Activated CD4-positive, CD25-positive, alpha-beta regulatory T cell treated with anti-CD3 and anti-CD28 coated beads, Interleukin-2, amount 50 U/mL, for 16 hours (primary cell): ENCODE results near the gene PLRG1.
"Not testable (repeated sequence)": the region's sequence is repeated elsewhere in the genome, so short reads cannot be mapped to it uniquely, and the experiment has no call there.

Source experiments
- DNase-seq: peaks from one replicate; pipeline ENCODE4 v3.0.0-alpha.2; 2020; ENCODE audit warnings: low read depth, low spot score

Gene PLRG1

DNA sequence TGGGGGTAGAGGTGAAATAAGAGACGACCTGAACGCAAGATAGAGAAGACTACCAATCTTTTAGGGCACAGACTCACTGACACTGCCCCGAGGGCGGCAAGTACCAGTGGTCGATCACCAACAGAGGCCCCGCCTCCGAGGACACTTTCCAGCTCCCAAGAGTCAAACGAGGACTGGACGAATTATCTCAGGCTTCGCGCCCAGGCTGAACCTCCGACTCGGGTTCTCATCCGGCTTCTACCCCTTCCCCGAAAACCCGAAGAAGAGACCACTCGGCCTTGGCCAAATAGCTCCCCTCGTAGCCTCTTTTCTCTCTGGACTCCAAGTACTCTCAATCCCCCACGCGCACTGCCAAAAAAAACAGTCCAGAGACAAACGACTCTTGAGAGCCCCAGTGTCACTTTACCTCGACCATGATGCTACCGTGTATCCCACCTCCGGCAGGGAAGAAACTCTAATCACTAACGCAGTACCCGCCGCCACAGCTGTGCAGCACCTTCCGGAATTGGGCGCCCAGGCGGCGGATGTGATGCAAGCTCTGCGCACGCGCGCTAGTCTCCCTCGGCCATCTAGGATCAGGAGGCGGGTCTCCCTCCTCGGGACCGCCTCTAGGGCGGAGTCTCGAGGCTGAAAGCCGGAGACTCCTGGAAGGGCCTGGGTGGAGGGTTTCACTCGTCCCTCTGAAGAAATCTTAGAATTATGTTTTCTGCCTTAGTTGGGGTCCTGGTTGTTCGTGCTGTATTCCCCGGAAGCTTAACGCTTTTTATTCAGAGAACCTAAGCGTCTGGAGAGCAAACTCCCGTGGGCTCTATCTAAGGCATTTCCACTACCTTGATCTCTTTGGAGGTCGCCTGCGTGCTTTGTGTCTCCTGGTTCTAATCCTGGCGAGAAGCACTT is at the start of gene PLRG1:
Gene PLRG1, minus strand, starts transcription at position 507 of the 897 bp plus-strand sequence. Its CDS starts 92 bp downstream, at position 415.
- peak; percentile 91 for DNase-seq

DNA sequence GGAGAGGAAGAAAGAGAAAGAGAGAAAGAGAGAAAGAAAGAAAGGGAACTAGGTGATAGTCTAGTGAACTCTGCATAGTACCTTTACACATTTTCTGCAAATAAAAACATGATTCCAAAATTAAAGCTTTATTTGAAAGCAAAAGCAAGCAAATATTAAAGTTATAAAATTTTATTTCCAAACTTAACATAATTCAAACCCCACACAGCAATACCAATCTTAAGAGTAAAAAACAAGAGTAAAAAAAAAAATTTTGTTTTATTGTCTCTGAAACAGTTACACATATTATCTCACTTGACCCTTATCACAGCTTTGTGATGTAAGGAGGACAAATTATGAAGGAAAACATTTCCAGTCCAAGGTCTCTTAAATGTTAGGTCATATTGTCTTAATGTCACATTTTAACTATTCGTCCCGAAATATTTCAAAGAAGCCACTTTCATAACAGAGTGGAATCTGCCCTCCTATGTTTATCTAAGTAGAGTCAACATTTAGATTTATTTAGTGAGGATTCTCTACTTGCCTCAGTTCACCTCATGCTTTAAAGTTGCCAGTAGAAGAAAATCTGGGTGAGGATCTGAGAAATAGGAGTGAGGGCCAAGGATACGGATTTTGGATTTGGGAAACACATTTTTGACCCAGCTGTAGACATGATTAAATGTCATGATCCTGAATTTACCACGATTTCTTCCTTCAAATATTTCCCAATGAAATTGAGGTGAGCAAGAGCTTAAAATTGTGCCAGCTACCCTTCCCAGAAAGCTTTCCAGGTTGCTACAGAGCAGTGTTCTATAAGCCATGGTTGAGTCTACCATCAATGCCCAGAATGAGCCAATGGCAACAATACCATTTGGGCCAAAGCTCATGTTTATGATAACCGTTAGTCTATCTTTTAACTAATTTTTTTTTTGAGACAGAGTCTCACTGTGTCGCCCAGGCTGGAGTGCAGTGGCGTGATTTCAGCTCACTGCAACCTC is 47.9 kb upstream of the PLRG1 start:
- no peak for DNase-seq

GRCh38 chr4:154597281-154597680 is 47.1 kb upstream of the PLRG1 start:
- not testable (repeated sequence) for DNase-seq

- DNase-seq, result no peak
Observed at GRCh38 chr4:154595807-154596206, 45.6 kb upstream of the PLRG1 start.

GRCh38 chr4:154594343-154594742 is 44.1 kb upstream of the PLRG1 start:
- not testable (repeated sequence) for DNase-seq

DNA sequence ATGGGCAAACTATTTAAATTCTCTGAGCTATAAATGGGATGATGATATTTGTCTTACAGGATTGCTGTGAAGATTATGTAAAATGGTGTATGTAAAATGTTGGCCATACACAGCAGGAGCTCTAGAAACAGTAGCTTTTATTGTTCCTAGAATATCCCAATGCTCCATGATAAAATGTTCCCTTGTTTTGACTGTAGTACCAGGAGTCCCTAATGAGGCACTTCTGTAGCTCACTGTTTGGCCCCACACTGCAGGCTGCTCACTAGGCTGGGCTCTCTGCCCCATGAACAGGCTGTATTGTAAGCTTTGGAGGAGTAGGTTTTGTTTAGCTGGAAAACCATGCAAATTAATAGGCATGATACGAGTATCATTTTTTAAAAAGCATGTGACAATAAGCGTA is 43.7 kb upstream of the PLRG1 start:
- no peak for DNase-seq

DNA sequence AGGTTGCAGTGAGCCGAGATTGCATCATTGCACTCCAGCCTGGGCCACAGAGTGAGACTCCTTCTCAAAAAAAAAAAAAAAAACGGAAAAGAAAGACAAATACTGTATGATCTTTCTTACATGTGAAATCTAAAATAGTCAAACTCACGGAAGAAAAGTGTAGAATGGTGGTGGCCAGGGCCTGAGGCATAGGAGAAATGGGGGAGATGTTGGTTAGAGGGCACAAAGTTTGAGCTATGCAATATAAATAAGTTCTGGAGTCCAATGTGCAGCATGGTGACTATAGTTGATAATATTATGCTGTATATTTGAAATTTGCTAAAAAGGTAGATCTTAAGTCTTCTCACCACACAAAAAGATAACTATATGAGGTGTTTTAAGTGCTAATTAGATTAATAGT is 41.7 kb upstream of the PLRG1 start:
- no peak for DNase-seq

- DNase-seq, result no peak
Observed at GRCh38 chr4:154590329-154591006, 40.3 kb upstream of the PLRG1 start, which contains the start of gene FGA. Gene FGA (minus strand): TSS chr4:154590742. CDS start chr4:154590687, 55 bp downstream.

DNA sequence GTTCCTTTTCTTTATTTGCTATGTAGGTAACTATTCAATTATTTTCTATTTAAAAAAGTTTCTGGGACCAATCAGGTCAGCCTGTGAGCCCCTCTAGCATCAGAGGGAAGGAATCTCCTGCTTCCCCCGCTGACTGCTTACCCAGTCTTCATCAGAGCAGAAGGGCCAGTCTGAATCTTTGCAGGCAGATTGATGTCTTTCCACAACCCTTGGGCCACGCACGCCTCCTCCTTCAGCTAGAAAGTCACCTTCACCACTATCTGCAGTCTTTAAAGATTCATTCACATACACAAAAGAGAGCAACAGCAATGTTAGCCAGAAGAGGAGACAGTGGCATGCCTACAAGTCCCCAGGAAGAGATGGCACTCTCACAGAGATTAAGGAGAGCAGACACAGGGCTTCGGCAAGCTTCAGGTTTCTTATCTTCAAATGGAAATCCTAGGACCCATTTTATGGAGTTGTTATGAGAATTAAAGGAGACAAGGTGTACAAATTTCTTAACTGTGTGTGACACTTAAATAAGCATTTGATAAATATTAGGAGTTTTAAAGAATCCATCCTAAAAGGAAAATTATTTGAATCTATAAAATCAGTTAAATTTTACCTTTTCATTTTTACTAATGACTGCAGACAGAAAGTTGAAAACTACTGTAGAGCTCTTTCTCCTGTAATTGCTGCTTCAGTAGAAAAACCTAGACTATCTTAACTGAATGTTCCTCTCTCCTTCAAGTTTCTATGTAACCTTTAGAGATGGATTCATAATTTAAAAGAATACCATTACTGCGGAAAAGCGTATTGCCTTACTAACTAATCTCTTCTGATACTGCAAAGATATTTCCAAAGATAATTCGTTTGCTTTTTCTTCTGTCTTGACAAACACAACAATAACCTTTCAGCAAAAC is 39.3 kb upstream of the PLRG1 start:
- no peak for DNase-seq

GRCh38 chr4:154588198-154588597 is 38.0 kb upstream of the PLRG1 start:
- no peak for DNase-seq

GRCh38 chr4:154586296-154587033 is 36.3 kb upstream of the PLRG1 start:
- DNase-seq, result no peak

DNA sequence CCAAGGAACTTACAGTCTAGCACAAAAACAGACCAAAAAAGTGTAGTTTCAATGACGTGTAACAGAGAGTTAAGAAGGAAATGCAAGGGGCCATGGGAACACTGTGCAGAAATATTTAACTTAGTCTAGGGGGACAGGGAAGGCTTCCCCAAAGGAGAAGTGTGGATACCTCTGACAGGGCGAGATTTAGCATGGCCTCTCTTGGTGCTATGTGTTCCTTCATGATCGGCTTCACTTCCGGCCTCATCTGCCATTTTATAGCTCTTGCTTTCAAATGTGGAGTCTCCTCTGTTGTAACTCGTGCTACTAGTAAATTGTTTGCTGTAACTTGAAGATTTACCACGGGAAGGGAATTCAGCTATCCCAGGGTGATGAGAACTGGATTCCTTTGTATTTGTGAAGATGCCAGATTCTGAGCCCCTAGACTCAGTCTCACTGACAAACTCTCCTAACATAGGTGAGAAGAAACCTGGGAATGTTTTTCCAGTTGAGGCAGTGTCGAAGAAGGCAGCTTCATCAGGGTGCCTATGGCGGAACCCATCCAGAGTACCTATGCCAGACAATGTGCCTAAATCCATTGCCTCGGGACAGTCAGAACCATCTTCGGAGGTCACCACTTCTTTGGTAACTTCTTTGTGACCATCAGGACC is 35.3 kb upstream of the PLRG1 start:
- no peak for DNase-seq

DNA sequence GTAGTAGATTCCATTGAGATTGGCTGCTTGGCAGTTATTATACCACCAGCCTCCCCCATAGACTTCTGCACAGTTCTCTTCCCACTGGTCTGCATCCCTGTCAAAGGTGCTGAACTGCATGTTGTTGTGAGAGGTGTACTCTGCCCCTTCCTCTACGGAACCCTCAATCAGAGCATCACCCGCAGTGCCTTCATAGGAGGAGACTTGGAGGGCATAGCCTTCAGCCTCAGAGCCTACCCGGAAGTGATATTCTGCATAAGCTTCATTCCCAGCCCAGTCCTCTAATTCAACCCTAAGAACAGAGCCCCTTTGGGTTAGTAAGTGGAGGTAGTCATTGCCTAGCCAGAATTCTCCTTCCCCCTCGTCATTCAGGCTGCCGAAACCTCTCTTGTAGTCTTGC is 34.1 kb upstream of the PLRG1 start:
- no peak for DNase-seq

- DNase-seq, result no peak
Observed at GRCh38 chr4:154583677-154584076, 33.5 kb upstream of the PLRG1 start.

DNA sequence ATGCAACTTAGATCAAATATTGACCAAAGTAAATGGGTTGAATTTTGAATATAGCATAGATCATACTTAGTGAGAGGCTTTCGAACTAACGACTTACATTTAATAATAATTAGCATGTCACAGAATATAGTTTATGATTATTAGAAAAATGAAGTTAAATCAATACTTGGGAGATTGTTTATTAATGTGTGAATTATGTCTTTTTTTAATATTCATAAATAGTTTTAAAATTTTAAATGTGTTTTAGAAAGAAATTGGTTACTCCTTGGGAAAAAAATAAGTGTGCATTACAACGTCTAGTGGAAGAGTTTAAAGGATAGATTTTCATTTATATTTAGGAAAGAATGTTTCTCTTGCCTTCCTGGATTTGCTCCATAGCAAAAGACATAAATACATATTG is 33.0 kb upstream of the PLRG1 start:
- no peak for DNase-seq

- DNase-seq, result no peak
Observed at GRCh38 chr4:154582723-154583122, 32.5 kb upstream of the PLRG1 start.

- DNase-seq, result no peak
Observed at GRCh38 chr4:154579927-154580326, 29.7 kb upstream of the PLRG1 start.

- no peak for DNase-seq
Observed at GRCh38 chr4:154578919-154579318, 28.7 kb upstream of the PLRG1 start.

GRCh38 chr4:154577324-154577723 is 27.1 kb upstream of the PLRG1 start:
- DNase-seq, result no peak
